Measurements from ENCODE around the gene MIEF2. TPM values are rescaled to one million over a fixed set of nuclear protein-coding genes. Genes with fewer than 3 reads are reported as not detected.

MIEF2 gene
- total RNA-seq, 4 donors from 2014 or later = 2.9 to 9.5 (median 5.7) TPM

- no peak for ATAC-seq (ENCODE audit: low FRiP score)
- no peak for DNase-seq (ENCODE audit: low spot score)
- no peak for TF ChIP-seq CTCF (IDR thresholded peaks at IDR 0.05)
These were observed 10.2 kb upstream of the MIEF2 start for GRCh38 chr17:18250259-18250658.

GRCh38 chr17:18250708-18251107 is 9.8 kb upstream of the MIEF2 start:
- ATAC-seq (ENCODE audit: low FRiP score) (no peak), DNase-seq (ENCODE audit: low spot score) (no peak)
- TF ChIP-seq CTCF (IDR thresholded peaks at IDR 0.05) = no peak

GRCh38 chr17:18251204-18251603 is 9.3 kb upstream of the MIEF2 start:
- DNase-seq (ENCODE audit: low spot score) = no peak
- no peak for ATAC-seq (ENCODE audit: low FRiP score)
- no peak for TF ChIP-seq CTCF (IDR thresholded peaks at IDR 0.05)

GRCh38 chr17:18252160-18252559 is 8.3 kb upstream of the MIEF2 start:
- TF ChIP-seq CTCF (IDR thresholded peaks at IDR 0.05) = no peak

GRCh38 chr17:18253187-18253884 is 7.1 kb upstream of the MIEF2 start:
- no peak for TF ChIP-seq CTCF (IDR thresholded peaks at IDR 0.05)
- DNase-seq (ENCODE audit: low spot score) (no peak), ATAC-seq (ENCODE audit: low FRiP score) (no peak)

More at GRCh38 chr17:18252160-18252559, 8.3 kb upstream of the MIEF2 start:
- DNase-seq (ENCODE audit: low spot score) (no peak), ATAC-seq (ENCODE audit: low FRiP score) (no peak)

GRCh38 chr17:18253947-18254821 is 6.3 kb upstream of the MIEF2 start:
- DNase-seq (ENCODE audit: low spot score) (no peak), ATAC-seq (ENCODE audit: low FRiP score) (no peak)
- no peak for TF ChIP-seq CTCF (IDR thresholded peaks at IDR 0.05)
